Measurements from ENCODE around the gene NOPCHAP1.

DNA sequence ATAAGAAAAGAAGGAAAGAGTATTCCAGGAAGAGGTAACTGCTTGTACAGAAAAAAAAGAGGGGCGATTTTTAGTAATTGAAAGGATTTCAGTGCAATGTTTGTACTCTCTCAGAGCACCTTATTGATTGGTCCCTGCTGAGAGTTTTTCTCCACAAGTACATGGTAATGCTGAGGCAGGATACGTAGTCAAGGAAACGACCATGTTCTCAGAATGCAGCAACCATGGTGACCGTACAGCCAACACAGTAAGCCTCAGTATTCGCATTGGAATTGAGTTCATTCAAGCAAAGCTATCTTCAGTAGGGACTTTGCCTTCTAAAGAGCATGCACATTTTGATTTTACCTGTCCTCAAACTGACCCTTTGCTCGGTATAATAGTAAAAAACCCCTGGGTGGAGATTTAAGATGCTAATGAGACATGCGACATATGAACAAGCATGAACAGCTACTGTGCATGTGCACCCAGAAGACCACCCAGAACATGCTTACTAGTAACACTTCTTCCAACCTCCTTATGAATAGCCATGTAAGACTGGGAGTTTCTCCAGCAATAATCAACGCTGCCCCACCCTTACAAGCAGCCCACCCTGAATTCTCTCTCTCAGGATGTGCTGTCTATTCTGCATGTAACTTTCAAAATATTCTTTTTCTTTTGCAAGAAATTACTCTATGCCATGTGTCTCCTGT, 21.8 kb upstream of the NOPCHAP1 start:
- TF ChIP-seq, protein P1, sequence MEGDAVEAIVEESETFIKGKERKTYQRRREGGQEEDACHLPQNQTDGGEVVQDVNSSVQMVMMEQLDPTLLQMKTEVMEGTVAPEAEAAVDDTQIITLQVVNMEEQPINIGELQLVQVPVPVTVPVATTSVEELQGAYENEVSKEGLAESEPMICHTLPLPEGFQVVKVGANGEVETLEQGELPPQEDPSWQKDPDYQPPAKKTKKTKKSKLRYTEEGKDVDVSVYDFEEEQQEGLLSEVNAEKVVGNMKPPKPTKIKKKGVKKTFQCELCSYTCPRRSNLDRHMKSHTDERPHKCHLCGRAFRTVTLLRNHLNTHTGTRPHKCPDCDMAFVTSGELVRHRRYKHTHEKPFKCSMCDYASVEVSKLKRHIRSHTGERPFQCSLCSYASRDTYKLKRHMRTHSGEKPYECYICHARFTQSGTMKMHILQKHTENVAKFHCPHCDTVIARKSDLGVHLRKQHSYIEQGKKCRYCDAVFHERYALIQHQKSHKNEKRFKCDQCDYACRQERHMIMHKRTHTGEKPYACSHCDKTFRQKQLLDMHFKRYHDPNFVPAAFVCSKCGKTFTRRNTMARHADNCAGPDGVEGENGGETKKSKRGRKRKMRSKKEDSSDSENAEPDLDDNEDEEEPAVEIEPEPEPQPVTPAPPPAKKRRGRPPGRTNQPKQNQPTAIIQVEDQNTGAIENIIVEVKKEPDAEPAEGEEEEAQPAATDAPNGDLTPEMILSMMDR (IDR thresholded peaks at IDR 0.05): no peak
- TF ChIP-seq POLR2AphosphoS5 (IDR thresholded peaks at IDR 0.05): no peak

Data from prostate gland (tissue), 2 donors.